Measurements from ENCODE around the gene ALK. TPM values are rescaled to one million over a fixed set of nuclear protein-coding genes. Genes with fewer than 3 reads are reported as not detected.

Gene ALK
- polyA plus RNA-seq, 1 experiment: not detected

DNA sequence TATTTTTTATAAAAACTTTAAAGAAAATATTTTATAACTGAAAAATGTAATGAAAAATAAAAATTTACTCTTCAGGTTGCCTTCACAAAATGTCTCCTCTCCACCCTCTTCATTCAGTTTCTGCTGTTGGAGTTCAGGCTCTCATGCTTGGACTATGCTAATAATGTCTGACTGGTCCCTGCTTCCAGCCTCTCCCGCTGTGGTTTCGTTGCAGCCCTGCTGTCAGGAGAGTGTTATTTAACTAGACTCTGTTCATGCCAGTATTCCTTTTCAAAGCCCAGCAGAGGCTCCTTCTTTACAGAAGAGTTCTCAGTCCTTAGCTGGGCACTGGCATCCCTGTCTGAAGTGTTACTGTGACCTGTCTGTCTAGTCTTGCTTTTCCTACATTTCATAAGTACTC is 765.8 kb downstream of the ALK start:
- TF ChIP-seq, protein P1, sequence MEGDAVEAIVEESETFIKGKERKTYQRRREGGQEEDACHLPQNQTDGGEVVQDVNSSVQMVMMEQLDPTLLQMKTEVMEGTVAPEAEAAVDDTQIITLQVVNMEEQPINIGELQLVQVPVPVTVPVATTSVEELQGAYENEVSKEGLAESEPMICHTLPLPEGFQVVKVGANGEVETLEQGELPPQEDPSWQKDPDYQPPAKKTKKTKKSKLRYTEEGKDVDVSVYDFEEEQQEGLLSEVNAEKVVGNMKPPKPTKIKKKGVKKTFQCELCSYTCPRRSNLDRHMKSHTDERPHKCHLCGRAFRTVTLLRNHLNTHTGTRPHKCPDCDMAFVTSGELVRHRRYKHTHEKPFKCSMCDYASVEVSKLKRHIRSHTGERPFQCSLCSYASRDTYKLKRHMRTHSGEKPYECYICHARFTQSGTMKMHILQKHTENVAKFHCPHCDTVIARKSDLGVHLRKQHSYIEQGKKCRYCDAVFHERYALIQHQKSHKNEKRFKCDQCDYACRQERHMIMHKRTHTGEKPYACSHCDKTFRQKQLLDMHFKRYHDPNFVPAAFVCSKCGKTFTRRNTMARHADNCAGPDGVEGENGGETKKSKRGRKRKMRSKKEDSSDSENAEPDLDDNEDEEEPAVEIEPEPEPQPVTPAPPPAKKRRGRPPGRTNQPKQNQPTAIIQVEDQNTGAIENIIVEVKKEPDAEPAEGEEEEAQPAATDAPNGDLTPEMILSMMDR (IDR thresholded peaks at IDR 0.05; ENCODE audit: low read depth, low read length): no peak
- Histone ChIP-seq H3K9me3 (ENCODE audit: control insufficient read depth, insufficient read depth, low read length) (no peaks in the 10 kb centered on the region), H3K27ac (ENCODE audit: low read depth, low read length) (no peak overlapping the region), H3K4me3 (ENCODE audit: low read depth, low read length) (no peak overlapping the region), H3K27me3 (ENCODE audit: control insufficient read depth, insufficient read depth, low read length) (no peaks in the 10 kb centered on the region)
- ChIA-PET CTCF (no interaction called here), POLR2A (no interaction called here)
- no peak for DNase-seq (ENCODE audit: low read depth, low spot score)

DNA sequence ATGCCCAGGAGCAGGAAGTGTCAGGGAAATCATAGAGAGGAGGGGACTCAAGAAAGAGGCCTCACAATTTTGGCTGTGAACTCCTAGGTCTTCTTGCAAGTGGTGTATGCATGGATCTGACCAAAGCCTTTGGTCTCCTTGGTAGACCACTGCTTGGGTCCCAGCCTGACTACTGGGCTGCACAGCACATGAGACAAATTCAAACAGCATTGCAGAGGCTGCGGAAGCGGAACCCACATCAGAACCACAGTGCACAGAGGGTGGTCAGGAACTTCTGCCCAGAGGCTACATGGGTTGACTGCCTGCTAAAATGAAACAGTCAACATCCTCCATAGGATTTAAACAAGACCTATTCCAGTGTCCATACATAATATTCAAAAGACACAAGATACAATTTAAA is 766.8 kb downstream of the ALK start:
- Histone ChIP-seq H3K9me3 (ENCODE audit: control insufficient read depth, insufficient read depth, low read length) (no peaks in the 10 kb centered on the region), H3K4me3 (ENCODE audit: low read depth, low read length) (no peak overlapping the region), H3K27me3 (ENCODE audit: control insufficient read depth, insufficient read depth, low read length) (no peaks in the 10 kb centered on the region), H3K27ac (ENCODE audit: low read depth, low read length) (no peak overlapping the region)
- TF ChIP-seq, protein P1 (IDR thresholded peaks at IDR 0.05; ENCODE audit: low read depth, low read length): no peak
- CTCF ChIA-PET: no interaction called here
- DNase-seq (ENCODE audit: low read depth, low spot score): no peak
- POLR2A ChIA-PET: no interaction called here

DNA sequence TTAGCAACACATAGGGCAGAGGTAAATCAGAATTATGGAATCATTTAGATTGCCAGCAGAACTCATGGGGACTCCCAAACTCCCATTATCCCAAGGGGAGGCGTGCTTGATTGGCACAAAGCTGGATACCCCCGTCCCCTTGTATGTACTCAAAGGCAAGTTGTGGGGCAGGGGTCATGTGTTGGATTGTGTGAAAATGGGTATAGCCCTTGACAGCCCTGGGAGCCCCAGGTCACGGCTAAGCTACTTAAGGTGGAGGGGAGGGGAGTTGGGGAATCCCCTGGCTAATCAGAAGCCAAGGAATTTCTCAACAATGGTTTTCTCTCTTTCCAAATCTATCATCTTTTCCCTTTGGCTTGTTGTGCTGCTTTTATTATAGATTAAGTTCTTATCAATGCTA is 773.4 kb downstream of the ALK start:
- Histone ChIP-seq H3K9me3 (ENCODE audit: control insufficient read depth, insufficient read depth, low read length) (no peaks in the 10 kb centered on the region), H3K4me3 (ENCODE audit: low read depth, low read length) (no peak overlapping the region), H3K27ac (ENCODE audit: low read depth, low read length) (no peak overlapping the region), H3K27me3 (ENCODE audit: control insufficient read depth, insufficient read depth, low read length) (no peaks in the 10 kb centered on the region)
- ChIA-PET POLR2A (no interaction called here), CTCF (interaction anchor here (1.6 kb wide), 1 partner anchor 192 kb away, joined by 4 read pairs; no protein-coding TSS in a partner anchor)
- DNase-seq (ENCODE audit: low read depth, low spot score): no peak
- TF ChIP-seq, protein P1 (IDR thresholded peaks at IDR 0.05; ENCODE audit: low read depth, low read length): no peak

DNA sequence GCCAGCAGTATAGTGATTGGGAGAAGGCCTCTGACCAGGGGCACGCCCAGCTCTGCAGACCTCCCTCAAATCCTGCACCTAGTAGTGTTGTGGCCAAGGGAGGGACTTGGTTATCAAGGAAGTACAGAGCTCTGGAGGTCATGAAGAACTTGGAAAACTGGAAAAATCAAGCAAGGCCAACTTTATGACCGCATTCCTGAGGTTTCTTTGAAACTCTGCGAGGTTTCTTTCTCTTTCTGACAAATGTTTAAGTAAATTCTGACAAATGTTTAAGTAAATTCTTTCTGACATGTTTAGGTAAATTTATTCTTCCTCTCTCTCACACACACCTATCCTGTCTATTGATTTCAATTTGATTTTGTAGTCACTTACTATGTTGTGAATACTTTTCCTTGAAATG is 775.2 kb downstream of the ALK start:
- Histone ChIP-seq H3K4me3 (ENCODE audit: low read depth, low read length) (no peak overlapping the region), H3K9me3 (ENCODE audit: control insufficient read depth, insufficient read depth, low read length) (no peaks in the 10 kb centered on the region), H3K27ac (ENCODE audit: low read depth, low read length) (no peak overlapping the region), H3K27me3 (ENCODE audit: control insufficient read depth, insufficient read depth, low read length) (no peaks in the 10 kb centered on the region)
- POLR2A ChIA-PET: no interaction called here
- CTCF ChIA-PET: no interaction called here
- DNase-seq (ENCODE audit: low read depth, low spot score): no peak
- TF ChIP-seq, protein P1 (IDR thresholded peaks at IDR 0.05; ENCODE audit: low read depth, low read length): no peak

DNA sequence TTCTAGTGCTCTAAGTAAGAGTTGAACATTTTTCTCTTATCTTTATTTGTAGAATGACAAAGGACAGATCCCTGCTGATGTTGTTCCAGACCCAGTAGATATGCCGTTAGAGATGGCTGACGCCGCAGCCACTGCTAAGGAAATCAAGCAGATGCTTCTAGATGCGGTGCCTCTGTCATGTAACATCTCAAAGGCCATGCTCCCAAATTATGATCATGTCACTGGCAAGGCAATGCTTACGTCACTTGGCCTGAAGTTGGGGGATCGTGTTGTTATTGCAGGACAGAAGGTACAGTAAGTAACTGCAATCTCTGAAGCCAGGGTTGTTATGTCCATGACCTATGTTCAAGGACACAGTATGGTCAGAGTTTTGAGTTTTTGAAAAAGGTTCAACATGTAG is 777.7 kb downstream of the ALK start:
- Histone ChIP-seq H3K27me3 (ENCODE audit: control insufficient read depth, insufficient read depth, low read length) (no peaks in the 10 kb centered on the region), H3K27ac (ENCODE audit: low read depth, low read length) (no peak overlapping the region), H3K4me3 (ENCODE audit: low read depth, low read length) (no peak overlapping the region), H3K9me3 (ENCODE audit: control insufficient read depth, insufficient read depth, low read length) (no peaks in the 10 kb centered on the region)
- TF ChIP-seq, protein P1 (IDR thresholded peaks at IDR 0.05; ENCODE audit: low read depth, low read length): no peak
- ChIA-PET POLR2A (no interaction called here), CTCF (no interaction called here)
- no peak for DNase-seq (ENCODE audit: low read depth, low spot score)

Small RNAs within 50 kb of the gene (small RNA-seq; reads per million reads assigned to genes)
- not detected for gene RN7SL516P (ENCODE audit: insufficient read length, low read depth)

Other genes with a start within 250 kb of the ALK start
- gene YPEL5, start 225.4 kb upstream of the ALK start, polyA plus RNA-seq (2011; rRNA removed): 112 and 116 TPM in 2 replicates